Effector memory CD4-positive, alpha-beta T cell (primary cell): ENCODE results near the gene DLG3.

ENCODE experiments used
- DNase-seq, 3 donors: peaks; one replicate each; pipeline ENCODE4 v3.0.0-alpha.2; 2020
- H3K27ac ChIP-seq: 2 replicates; pipeline ENCODE4 v1.7.0; 2013; ENCODE audit warnings: mild to moderate bottlenecking, low read length, moderate library complexity; ENCODE audit not compliant: insufficient read depth, poor library complexity, severe bottlenecking
- H3K27me3 ChIP-seq: replicated peaks from 2 replicates; pipeline ENCODE4 v1.7.0; 2013; ENCODE audit warnings: mild to moderate bottlenecking, low read length; ENCODE audit not compliant: insufficient read depth, control insufficient read depth, poor library complexity, severe bottlenecking
- H3K36me3 ChIP-seq: 2 replicates; pipeline ENCODE4 v1.7.0; 2013; ENCODE audit warnings: mild to moderate bottlenecking, low read length, moderate library complexity; ENCODE audit not compliant: control insufficient read depth, insufficient read depth
- H3K4me1 ChIP-seq: 2 replicates; pipeline ENCODE4 v1.7.0; 2013; ENCODE audit warnings: low read length, mild to moderate bottlenecking; ENCODE audit not compliant: control insufficient read depth, insufficient read depth, poor library complexity, severe bottlenecking
- H3K4me3 ChIP-seq: 2 replicates; pipeline ENCODE4 v1.7.0; 2013; ENCODE audit warnings: low read length, low read depth, mild to moderate bottlenecking; ENCODE audit not compliant: insufficient read depth, poor library complexity, severe bottlenecking
- H3K9me3 ChIP-seq: 2 replicates; pipeline ENCODE4 v1.7.0; 2013; ENCODE audit warnings: mild to moderate bottlenecking, low read length, moderate library complexity; ENCODE audit not compliant: control insufficient read depth

DLG3 gene

GRCh38 chrX:70424801-70425200 lies 19.8 kb upstream of the DLG3 start:
- no peaks in the 10 kb centered on the region for H3K4me1 ChIP-seq
- H3K27me3 ChIP-seq, result no peaks in the 10 kb centered on the region
- no peaks in the 10 kb centered on the region for H3K36me3 ChIP-seq
- no peak overlapping the region for H3K4me3 ChIP-seq
- no peaks in the 10 kb centered on the region for H3K9me3 ChIP-seq
- no peak overlapping the region for H3K27ac ChIP-seq
- no peak for DNase-seq

- Histone ChIP-seq H3K27me3 (no peaks in the 10 kb centered on the region), H3K4me3 (no peak overlapping the region), H3K36me3 (no peaks in the 10 kb centered on the region), H3K4me1 (no peaks in the 10 kb centered on the region), H3K27ac (no peak overlapping the region), H3K9me3 (no peaks in the 10 kb centered on the region)
- no peak for DNase-seq
These were observed 18.1 kb upstream of the DLG3 start for GRCh38 chrX:70426286-70427278.

- no peaks in the 10 kb centered on the region for H3K9me3 ChIP-seq
These were observed 17.3 kb upstream of the DLG3 start for GRCh38 chrX:70427365-70427764.

GRCh38 chrX:70429759-70430158 lies 14.9 kb upstream of the DLG3 start:
- Histone ChIP-seq H3K4me1 (no peaks in the 10 kb centered on the region), H3K36me3 (no peaks in the 10 kb centered on the region), H3K27ac (no peak overlapping the region), H3K9me3 (no peaks in the 10 kb centered on the region), H3K27me3 (no peaks in the 10 kb centered on the region), H3K4me3 (no peak overlapping the region)
- DNase-seq, result no peak

More at GRCh38 chrX:70427365-70427764, 17.3 kb upstream of the DLG3 start:
- no peaks in the 10 kb centered on the region for H3K36me3 ChIP-seq
- no peak overlapping the region for H3K27ac ChIP-seq
- no peak overlapping the region for H3K4me3 ChIP-seq
- H3K4me1 ChIP-seq, result no peaks in the 10 kb centered on the region
- DNase-seq, result no peak
- no peaks in the 10 kb centered on the region for H3K27me3 ChIP-seq

DNA sequence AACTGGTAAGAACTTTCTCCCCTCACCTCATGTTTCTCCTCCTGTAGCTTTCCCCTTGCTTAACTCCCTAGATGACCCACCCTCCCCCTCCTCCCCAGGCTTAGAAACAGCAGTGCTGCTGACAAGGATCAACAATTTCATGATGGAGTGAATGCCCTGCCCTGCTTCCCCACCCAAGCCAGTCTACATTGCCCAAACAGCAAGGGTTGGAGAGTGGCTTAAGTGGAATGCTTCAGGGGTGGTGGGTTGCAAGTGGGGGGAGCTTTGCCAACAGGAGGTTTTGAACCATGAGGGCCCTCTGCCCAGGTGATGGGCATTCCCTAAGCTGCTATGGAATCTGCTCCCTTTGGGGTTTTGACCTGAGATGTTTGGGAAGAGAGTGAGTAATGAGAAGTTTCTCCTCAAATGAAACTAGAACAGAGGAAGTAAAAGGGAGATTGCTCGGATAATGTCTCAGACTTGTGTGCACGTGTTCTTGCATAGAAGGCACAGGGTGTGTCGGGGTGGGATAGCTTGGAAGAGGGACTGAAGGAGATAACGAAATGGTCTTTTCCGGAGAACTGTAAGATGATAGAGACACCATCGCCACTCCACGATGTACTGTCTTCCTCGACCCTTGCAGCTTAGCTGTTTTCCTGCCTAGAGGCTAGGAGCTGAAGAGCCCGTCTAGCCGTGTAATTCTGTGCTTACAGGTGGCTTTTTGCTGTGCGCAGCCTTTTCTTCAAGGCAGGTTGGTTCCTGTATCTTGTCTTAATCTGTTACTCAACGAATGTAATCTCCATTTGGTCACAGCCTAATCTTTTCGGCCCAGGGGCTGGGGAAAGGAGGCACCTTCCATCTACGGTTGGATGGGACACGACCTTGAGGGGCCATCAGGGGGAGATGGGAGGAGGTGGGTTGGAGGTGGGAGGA lies 11.4 kb upstream of the DLG3 start:
- no peaks in the 10 kb centered on the region for H3K36me3 ChIP-seq
- H3K4me3 ChIP-seq, result peak overlapping the region; percentile 65
- H3K27ac ChIP-seq, result no peak overlapping the region
- no peaks in the 10 kb centered on the region for H3K27me3 ChIP-seq
- H3K9me3 ChIP-seq, result no peaks in the 10 kb centered on the region
- H3K4me1 ChIP-seq, result no peaks in the 10 kb centered on the region
- no peak for DNase-seq

DNA sequence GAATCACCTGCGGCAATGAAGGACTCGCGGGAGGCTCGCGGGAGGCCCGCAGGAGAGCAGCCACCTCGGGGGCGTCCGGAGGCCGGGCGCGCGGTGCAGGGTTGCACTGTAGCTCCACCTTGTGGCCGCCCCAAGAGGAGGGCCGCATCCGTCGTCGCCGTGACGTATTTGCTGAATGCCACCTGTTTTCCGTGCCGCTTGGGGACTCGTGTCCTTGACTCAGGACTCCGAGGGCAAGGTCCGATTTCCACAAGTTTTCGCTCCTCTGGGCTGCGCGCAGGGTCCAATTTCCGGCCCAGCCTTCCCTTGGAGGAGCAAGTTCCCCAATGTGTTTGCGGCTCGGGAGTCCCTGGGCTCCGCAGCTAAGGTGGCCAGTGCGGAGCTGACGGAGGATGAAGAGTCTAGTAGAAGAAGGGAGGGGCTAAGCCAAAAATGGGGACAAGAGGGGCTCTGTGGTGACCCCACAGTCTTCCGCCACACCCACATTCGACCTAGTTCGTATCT lies 10.7 kb upstream of the DLG3 start:
- Histone ChIP-seq H3K27me3 (no peaks in the 10 kb centered on the region), H3K4me1 (no peaks in the 10 kb centered on the region), H3K36me3 (no peaks in the 10 kb centered on the region), H3K27ac (peak overlapping the region; percentile 47), H3K9me3 (no peaks in the 10 kb centered on the region), H3K4me3 (peak overlapping the region; percentile 65)
- peak; percentile 54 to 65 (median 58) for DNase-seq

DNA sequence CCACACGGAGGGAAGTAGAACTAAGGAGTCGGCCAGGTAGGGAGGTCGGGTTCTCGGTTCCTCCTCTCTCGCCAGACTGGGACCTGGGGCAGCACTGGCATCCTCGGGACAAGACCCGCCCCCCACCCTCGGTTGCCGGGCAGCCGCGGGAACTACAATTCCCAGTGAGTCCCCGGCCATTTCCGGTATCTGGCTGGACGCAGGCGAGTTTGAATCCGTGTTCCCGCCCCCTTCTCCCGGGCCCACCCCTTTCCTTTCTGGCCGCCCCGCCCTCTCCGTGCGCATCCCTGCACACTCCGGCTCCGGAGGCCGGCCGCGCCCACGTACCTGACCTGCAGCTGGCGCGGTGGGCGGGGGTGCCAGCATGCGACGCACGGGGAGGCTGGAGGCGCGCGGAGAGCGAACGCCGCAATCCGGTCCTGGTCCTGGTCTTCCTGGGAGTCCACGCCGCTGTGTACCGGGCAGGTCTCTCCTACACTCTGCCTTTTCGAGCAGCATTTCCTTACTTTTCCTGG lies 10.2 kb upstream of the DLG3 start:
- H3K9me3 ChIP-seq, result no peaks in the 10 kb centered on the region
- H3K4me1 ChIP-seq, result no peaks in the 10 kb centered on the region
- no peaks in the 10 kb centered on the region for H3K27me3 ChIP-seq
- peak; percentile 37 to 63 (median 43) for DNase-seq
- H3K27ac ChIP-seq, result peak overlapping the region; percentile 47
- H3K36me3 ChIP-seq, result no peaks in the 10 kb centered on the region
- H3K4me3 ChIP-seq, result peak overlapping the region; percentile 65

- H3K4me1 ChIP-seq, result no peaks in the 10 kb centered on the region
- no peak overlapping the region for H3K27ac ChIP-seq
- peak overlapping the region; percentile 65 for H3K4me3 ChIP-seq
- no peaks in the 10 kb centered on the region for H3K36me3 ChIP-seq
- no peaks in the 10 kb centered on the region for H3K9me3 ChIP-seq
- no peak for DNase-seq
- H3K27me3 ChIP-seq, result no peaks in the 10 kb centered on the region
These were observed 9.6 kb upstream of the DLG3 start for GRCh38 chrX:70434914-70435586.

DNA sequence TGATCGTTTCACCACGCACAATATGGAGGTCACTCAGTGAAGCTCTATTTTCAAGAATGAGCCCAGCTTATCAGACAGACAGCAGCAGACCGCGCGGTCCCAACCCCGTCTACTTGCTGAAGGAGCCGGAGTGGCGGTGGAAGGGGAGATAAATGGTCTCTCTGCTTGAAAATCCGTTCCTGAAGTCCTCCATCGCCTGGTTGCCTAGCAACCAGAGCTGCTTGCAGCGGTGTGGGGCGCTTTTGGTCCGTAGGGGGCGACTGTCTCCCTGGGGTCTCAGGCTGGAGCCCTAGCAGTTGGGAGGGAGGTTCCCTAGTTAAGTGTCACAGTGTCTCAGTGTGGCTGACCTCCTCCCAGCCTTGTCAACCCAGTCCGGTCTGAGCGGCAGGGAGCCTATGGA lies 8.3 kb upstream of the DLG3 start:
- no peaks in the 10 kb centered on the region for H3K27me3 ChIP-seq
- H3K36me3 ChIP-seq, result no peaks in the 10 kb centered on the region
- no peaks in the 10 kb centered on the region for H3K4me1 ChIP-seq
- no peaks in the 10 kb centered on the region for H3K9me3 ChIP-seq
- no peak for DNase-seq
- H3K27ac ChIP-seq, result no peak overlapping the region
- H3K4me3 ChIP-seq, result no peak overlapping the region
